ENCODE data around the gene TIMM10. TPM values are rescaled to one million over a fixed set of nuclear protein-coding genes. Genes with fewer than 3 reads are reported as not detected.

Gene TIMM10
- polyA plus RNA-seq, 4 donors, result 45.8 to 59.3 (median 52.2) TPM

GRCh38 chr11:57487021-57487778, 43.4 kb downstream of the TIMM10 start:
- no peak for DNase-seq (ENCODE audit: low read depth in 4 of 4, low spot score in 2 of 4)

- DNase-seq (ENCODE audit: low read depth in 4 of 4, low spot score in 2 of 4), result no peak
Observed at GRCh38 chr11:57485217-57485990, 45.1 kb downstream of the TIMM10 start.

DNA sequence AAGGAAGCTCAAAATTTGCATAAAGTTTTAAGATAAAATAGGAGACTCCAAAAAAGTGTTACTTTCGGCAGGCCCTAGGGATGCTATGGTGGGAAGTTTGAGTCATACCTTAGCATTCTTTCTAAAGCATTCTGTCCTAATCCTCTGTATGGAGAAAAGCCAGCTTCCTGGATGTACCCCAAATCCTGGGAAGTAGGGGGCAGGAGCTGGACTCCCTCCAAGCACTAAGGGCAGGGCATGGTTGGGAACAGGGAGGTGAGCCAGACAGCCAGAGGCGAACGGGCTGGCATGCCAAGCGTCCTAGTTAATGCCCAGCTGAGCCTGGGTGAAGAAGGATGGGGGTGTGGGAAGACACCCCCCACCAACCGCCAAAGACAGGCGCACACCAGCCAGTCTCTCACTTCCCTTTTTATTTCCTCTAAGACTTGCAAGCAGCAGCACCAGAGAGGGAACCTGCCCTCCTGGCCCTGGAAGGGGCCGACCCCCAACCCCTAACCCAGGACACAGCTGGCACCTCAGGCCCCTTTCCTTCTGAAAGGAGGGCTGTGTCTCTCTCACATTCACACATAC, 46.3 kb downstream of the TIMM10 start:
- no peak for DNase-seq (ENCODE audit: low read depth in 4 of 4, low spot score in 2 of 4)

- DNase-seq (ENCODE audit: low read depth in 4 of 4, low spot score in 2 of 4), result no peak
Observed at GRCh38 chr11:57483562-57483918, 47.0 kb downstream of the TIMM10 start.

- DNase-seq (ENCODE audit: low read depth in 4 of 4, low spot score in 2 of 4), result no peak
Observed at GRCh38 chr11:57482782-57483561, 47.6 kb downstream of the TIMM10 start.

- DNase-seq (ENCODE audit: low read depth in 4 of 4, low spot score in 2 of 4), result no peak
Observed at GRCh38 chr11:57481915-57482781, 48.4 kb downstream of the TIMM10 start.

DNA sequence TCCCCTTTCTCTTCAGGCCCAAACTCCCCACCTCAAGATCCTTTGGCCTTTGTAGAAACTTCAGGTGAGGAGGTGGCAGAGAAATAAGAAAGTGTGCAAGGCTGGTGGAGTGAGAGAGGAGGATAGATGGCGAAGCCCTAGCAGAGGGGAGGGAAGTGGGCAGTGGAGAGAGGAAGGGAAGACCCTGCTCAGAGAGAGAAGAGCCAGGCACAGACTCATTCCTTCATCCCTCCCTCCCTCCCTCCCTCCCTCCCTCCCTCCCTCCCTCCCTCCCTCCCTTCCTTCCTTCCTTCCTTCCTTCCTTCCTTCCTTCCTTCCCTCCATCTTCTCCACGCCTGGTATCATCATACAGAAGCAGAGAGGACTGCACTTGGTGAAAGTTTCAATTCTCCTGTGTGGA, 49.2 kb downstream of the TIMM10 start:
- DNase-seq (ENCODE audit: low read depth in 4 of 4, low spot score in 2 of 4), result no peak

GRCh38 chr11:57480409-57481137, 50.0 kb downstream of the TIMM10 start:
- DNase-seq (ENCODE audit: low read depth in 4 of 4, low spot score in 2 of 4), result no peak

GRCh38 chr11:57479911-57480310, 50.6 kb downstream of the TIMM10 start:
- DNase-seq (ENCODE audit: low read depth in 4 of 4, low spot score in 2 of 4), result no peak

DNA sequence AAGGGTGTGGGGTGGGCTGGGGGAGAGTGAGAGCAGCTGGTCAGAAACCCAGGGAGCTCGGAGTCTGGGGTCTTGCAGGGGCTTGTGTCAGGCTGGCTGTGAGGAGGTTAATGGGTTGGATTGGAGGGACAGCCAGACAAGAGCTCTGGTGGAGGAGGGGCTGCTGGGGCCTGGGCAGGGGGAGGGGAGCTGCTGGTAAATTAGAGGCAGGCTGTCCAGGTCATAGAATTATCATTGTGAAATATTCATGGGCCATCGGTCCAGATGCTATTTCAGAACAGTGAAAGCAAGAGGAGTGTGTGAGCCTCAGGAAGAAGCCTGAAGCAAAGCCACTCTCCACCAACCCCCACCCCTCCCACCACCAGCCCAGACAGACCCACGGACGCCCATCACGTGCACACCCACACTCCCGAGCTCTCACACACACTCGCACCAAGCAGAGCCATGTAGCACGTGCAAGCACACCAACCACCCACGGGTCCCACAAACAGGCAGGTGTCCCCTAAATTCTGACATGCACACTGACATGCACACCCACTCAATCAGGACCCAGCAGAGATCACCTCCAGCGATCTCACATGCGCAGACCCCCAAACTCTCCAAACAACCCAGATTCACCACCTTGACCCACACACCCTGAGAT, 51.4 kb downstream of the TIMM10 start:
- DNase-seq (ENCODE audit: low read depth in 4 of 4, low spot score in 2 of 4), result no peak

Other genes starting within 250 kb of the TIMM10 start
- 10 to 100 TPM; 65.8 to 74.5 (median 68.7) TPM for gene TNKS1BP1, start 205.8 kb downstream of the TIMM10 start, polyA plus RNA-seq (ENCODE audit: insufficient read length in 4 of 4)
- 100 to 1,000 TPM; 169 to 189 (median 183) TPM for gene SSRP1, start 194.9 kb downstream of the TIMM10 start, polyA plus RNA-seq (ENCODE audit: insufficient read length in 4 of 4)
- gene P2RX3, start 192.4 kb downstream of the TIMM10 start, polyA plus RNA-seq (ENCODE audit: insufficient read length in 4 of 4), result under 1 TPM; 0.46 to 0.85 (median 0.70) TPM
- gene PRG3, start 149.6 kb downstream of the TIMM10 start, polyA plus RNA-seq (ENCODE audit: insufficient read length in 4 of 4), result 1 to 10 TPM in 1 of 4 donors, under 1 TPM in 3; 0.21 to 1.2 (median 0.69) TPM
- gene PRG2, start 140.1 kb downstream of the TIMM10 start, polyA plus RNA-seq (ENCODE audit: insufficient read length in 4 of 4), result 1 to 10 TPM in 2 of 4 donors, under 1 TPM in 2; 0.22 to 3.1 (median 1.1) TPM
- gene SLC43A3, start 103.6 kb downstream of the TIMM10 start, polyA plus RNA-seq (ENCODE audit: insufficient read length in 4 of 4), result 10 to 100 TPM; 19.8 to 24.7 (median 22.7) TPM
- 1 to 10 TPM; 3.0 to 3.9 (median 3.2) TPM for gene RTN4RL2, start 70.2 kb downstream of the TIMM10 start, polyA plus RNA-seq (ENCODE audit: insufficient read length in 4 of 4)
- gene SLC43A1, start 15.1 kb downstream of the TIMM10 start, polyA plus RNA-seq (ENCODE audit: insufficient read length in 4 of 4), result 1 to 10 TPM; 6.7 to 8.8 (median 7.0) TPM
- under 1 TPM; 0.11 to 0.46 (median 0.22) TPM for gene SMTNL1, start 6.8 kb upstream of the TIMM10 start, polyA plus RNA-seq (ENCODE audit: insufficient read length in 4 of 4)
- gene UBE2L6, start 36.9 kb upstream of the TIMM10 start, polyA plus RNA-seq (ENCODE audit: insufficient read length in 4 of 4), result 10 to 100 TPM; 32.3 to 47.6 (median 44.0) TPM
- 100 to 1,000 TPM; 145 to 174 (median 160) TPM for gene SERPING1, start 66.9 kb upstream of the TIMM10 start, polyA plus RNA-seq (ENCODE audit: insufficient read length in 4 of 4)
- gene YPEL4, start 119.2 kb upstream of the TIMM10 start, polyA plus RNA-seq (ENCODE audit: insufficient read length in 4 of 4), result 1 to 10 TPM; 1.6 to 5.6 (median 3.2) TPM
- 10 to 100 TPM; 13.5 to 17.8 (median 15.6) TPM for gene CLP1, start 127.0 kb upstream of the TIMM10 start, polyA plus RNA-seq (ENCODE audit: insufficient read length in 4 of 4)
- gene ZDHHC5, start 137.4 kb upstream of the TIMM10 start, polyA plus RNA-seq (ENCODE audit: insufficient read length in 4 of 4), result 10 to 100 TPM; 50.0 to 55.6 (median 53.0) TPM
- 10 to 100 TPM; 16.7 to 25.9 (median 22.5) TPM for gene MED19, start 181.5 kb upstream of the TIMM10 start, polyA plus RNA-seq (ENCODE audit: insufficient read length in 4 of 4)
- gene TMX2, start 181.8 kb upstream of the TIMM10 start, polyA plus RNA-seq (ENCODE audit: insufficient read length in 4 of 4), result 100 to 1,000 TPM; 108 to 120 (median 118) TPM
- gene SELENOH, start 210.7 kb upstream of the TIMM10 start, polyA plus RNA-seq (ENCODE audit: insufficient read length in 4 of 4), result 100 to 1,000 TPM; 110 to 168 (median 131) TPM
- under 1 TPM in 3 of 4 donors, not detected in 1; 0.24 to 0.49 (median 0.33) TPM for gene BTBD18, start 221.1 kb upstream of the TIMM10 start, polyA plus RNA-seq (ENCODE audit: insufficient read length in 4 of 4)
- gene CTNND1, start 231.0 kb upstream of the TIMM10 start, polyA plus RNA-seq (ENCODE audit: insufficient read length in 4 of 4), result 100 to 1,000 TPM; 181 to 247 (median 217) TPM

Measured in left renal cortex interstitium (tissue), 4 donors.